ACC112 (cell line): Measurements from ENCODE around the gene ARPC2.

Experiments used
- H2AFZ ChIP-seq: fragments of 200-600 bp; sonication (generic); one replicate; pipeline ENCODE4 v1.6.0; 2017; ENCODE audit warnings: antibody characterized with exemption, low read length; ENCODE audit not compliant: unreplicated experiment
- H3K27ac ChIP-seq: fragments of 200-600 bp; sonication (generic); 2 replicates; pipeline ENCODE4 v1.5.1; 2014; ENCODE audit warnings: low read depth, mild to moderate bottlenecking, antibody characterized with exemption, low read length, moderate library complexity
- H3K27me3 ChIP-seq: fragments of 200-600 bp; sonication (generic); 2 replicates; pipeline ENCODE4 v1.6.1; 2014; ENCODE audit warnings: mild to moderate bottlenecking, antibody characterized with exemption, low read length, moderate library complexity, mixed read lengths; ENCODE audit not compliant: insufficient read depth
- H3K36me3 ChIP-seq: fragments of 200-600 bp; sonication (generic); 2 replicates; pipeline ENCODE4 v1.6.1; 2016; ENCODE audit warnings: mild to moderate bottlenecking, antibody characterized with exemption, low read length, moderate library complexity, mixed read lengths; ENCODE audit not compliant: insufficient read depth
- H3K4me1 ChIP-seq: fragments of 200-600 bp; sonication (generic); one replicate; pipeline ENCODE4 v1.6.1; 2016; ENCODE audit warnings: low read length, mixed read lengths; ENCODE audit not compliant: insufficient read depth, unreplicated experiment, control insufficient read depth
- H3K4me3 ChIP-seq: fragments of 200-600 bp; sonication (generic); 2 replicates; pipeline ENCODE4 v1.5.1; 2014; ENCODE audit warnings: mild to moderate bottlenecking, low read depth, low read length
- H3K79me2 ChIP-seq: fragments of 200-600 bp; sonication (generic); one replicate; pipeline ENCODE4 v1.6.0; 2016; ENCODE audit warnings: low read length; ENCODE audit not compliant: control insufficient read depth, unreplicated experiment, insufficient read depth

The ARPC2 gene

DNA sequence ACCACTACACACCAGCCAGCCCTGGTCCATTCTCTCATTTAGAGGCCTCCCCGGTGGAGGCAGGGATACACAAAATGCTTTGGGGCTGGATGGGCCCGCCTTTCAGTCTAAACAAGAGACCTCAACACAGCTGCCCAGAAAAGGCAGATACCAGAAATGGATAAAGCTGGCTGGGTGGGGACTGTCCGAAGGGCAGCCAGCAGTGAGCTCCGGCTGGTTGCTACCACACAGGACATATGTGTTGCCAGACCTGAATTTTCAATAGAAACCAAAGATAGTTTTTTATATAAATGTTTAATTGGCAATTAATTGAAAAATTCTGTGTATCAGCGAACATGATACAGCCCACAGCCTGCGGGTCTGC is 45.2 kb downstream of the ARPC2 start:
- Histone ChIP-seq H3K4me3 (no peak overlapping the region), H3K4me1 (peaks cover 19% of the 10 kb centered on the region), H3K36me3 (no peaks in the 10 kb centered on the region; the same call in 1 of the 2 replicates), H3K79me2 (no peaks in the 10 kb centered on the region), H3K27me3 (no peaks in the 10 kb centered on the region), H3K27ac (no peak overlapping the region), H2AFZ (no peak overlapping the region)

DNA sequence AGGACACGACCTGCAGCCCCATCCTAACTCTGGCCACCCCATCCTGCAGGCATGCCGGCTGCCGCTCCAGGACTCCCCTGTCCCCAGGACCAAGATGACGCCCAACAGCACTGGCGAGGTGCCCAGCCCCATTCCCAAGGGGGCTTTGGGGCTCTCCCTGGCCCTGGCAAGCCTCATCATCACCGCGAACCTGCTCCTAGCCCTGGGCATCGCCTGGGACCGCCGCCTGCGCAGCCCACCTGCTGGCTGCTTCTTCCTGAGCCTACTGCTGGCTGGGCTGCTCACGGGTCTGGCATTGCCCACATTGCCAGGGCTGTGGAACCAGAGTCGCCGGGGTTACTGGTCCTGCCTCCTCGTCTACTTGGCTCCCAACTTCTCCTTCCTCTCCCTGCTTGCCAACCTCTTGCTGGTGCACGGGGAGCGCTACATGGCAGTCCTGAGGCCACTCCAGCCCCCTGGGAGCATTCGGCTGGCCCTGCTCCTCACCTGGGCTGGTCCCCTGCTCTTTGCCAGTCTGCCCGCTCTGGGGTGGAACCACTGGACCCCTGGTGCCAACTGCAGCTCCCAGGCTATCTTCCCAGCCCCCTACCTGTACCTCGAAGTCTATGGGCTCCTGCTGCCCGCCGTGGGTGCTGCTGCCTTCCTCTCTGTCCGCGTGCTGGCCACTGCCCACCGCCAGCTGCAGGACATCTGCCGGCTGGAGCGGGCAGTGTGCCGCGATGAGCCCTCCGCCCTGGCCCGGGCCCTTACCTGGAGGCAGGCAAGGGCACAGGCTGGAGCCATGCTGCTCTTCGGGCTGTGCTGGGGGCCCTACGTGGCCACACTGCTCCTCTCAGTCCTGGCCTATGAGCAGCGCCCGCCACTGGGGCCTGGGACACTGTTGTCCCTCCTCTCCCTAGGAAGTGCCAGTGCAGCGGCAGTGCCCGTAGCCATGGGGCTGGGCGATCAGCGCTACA is 45.9 kb downstream of the ARPC2 start:
- H3K4me3 ChIP-seq = no peak overlapping the region
- peaks cover 19% of the 10 kb centered on the region for H3K4me1 ChIP-seq
- H3K27ac ChIP-seq = no peak overlapping the region
- H3K36me3 ChIP-seq = no peaks in the 10 kb centered on the region; the same call in 1 of the 2 replicates
- no peaks in the 10 kb centered on the region for H3K27me3 ChIP-seq
- H2AFZ ChIP-seq = no peak overlapping the region
- no peaks in the 10 kb centered on the region for H3K79me2 ChIP-seq

DNA sequence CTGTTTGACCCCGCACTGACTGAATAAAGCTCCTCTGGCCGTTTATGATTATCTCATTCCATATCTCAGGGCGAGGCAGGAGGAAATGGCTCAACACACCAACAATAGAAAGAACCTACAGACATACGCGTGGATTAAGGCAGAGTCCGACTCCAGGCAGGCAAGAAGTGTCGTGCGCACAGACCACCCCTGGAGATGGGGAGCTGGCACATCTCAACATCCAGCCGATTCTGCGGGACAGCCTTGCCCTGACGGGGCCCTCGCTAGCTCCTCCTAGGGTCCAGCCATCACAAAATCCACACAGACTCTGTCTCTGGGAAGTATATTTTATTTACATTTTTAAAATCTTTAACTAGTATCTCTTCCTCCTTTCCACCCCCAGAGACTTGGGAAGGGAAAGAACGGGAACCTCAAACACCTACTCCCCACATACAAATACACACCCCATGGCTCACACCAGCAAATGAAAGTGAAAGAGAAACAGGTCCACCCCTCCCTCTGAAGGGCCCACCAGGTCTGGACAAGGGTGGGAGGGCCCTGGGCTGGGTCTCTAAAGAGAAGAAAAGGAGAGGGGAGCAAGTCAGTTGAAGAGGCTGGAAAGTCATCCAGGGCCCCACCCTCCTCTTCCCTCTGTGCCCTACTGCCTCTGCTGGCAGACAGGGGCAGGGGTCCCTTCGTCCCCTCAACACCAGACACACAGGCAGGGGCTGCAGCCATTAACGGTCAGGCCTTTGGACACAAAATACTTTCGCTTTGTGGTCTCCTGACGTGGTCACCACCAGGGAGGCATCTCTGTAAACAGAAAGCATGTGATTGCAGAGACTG is 47.0 kb downstream of the ARPC2 start:
- no peak overlapping the region for H2AFZ ChIP-seq
- no peaks in the 10 kb centered on the region for H3K27me3 ChIP-seq
- no peaks in the 10 kb centered on the region; the same call in 1 of the 2 replicates for H3K36me3 ChIP-seq
- H3K27ac ChIP-seq = no peak overlapping the region
- H3K4me1 ChIP-seq = peaks cover 13% of the 10 kb centered on the region
- H3K4me3 ChIP-seq = no peak overlapping the region
- peaks cover 2% of the 10 kb centered on the region for H3K79me2 ChIP-seq

DNA sequence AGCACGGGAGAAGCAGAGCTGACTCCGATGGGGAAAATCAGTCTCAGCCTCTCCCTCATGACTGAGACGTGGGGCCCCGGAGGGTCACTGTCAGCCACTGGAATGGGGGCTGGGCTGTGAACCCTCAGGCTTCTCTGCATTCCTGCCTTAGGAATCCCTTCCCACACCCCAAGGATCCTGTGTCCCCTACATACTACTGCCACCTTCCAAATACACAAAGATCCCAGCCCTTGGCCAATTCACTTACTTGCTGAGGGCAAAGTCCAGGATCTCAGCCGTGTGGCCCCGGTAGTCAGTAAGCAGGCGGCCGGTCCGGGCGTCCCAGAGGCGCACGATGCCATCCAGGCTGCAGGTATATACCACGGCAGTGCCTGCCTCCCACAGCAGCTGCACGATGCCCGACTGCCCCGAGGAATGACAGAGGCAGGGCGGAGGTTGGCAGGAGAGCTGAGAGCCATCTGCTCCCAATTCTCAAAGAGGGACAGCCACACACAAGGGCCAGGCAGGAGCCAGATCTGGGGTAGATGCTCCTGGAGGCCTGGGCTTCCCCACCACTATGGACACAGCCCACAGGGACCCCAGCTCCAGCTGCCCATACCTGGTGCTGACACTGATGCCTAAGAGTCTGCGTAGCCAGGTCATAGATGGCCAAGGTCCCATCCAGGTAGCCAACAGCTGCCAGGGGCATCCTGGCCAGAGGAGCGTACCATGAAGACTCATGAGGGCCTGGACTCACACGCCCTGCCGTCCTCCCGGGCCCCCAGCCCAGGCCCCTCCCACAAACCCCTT is 48.0 kb downstream of the ARPC2 start:
- Histone ChIP-seq H3K27ac (no peak overlapping the region), H3K4me1 (peaks cover 4% of the 10 kb centered on the region), H3K36me3 (no peaks in the 10 kb centered on the region; the same call in 1 of the 2 replicates), H3K27me3 (no peaks in the 10 kb centered on the region), H2AFZ (no peak overlapping the region), H3K4me3 (no peak overlapping the region), H3K79me2 (peaks cover 9% of the 10 kb centered on the region)

DNA sequence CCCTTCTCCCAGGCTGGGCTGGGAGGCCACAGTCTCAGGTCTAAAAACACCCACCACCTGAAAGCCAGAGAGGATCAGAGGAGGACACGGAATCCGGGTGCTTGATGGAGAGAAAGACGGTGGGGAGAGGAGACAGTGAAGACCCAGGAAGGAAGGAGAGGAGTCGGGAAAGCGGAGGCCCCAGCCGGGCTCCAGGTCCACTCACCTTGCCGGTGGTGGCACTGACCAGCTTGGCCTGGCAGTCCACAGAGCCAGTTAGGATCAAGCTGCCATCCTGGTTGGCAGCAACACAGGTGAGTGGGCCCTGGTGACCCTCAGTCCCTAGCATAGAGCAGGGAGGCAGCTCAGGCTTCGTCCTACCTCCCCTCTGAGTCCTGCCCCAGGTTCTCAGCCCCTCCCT is 48.6 kb downstream of the ARPC2 start:
- no peak overlapping the region for H3K4me3 ChIP-seq
- no peaks in the 10 kb centered on the region; the same call in 1 of the 2 replicates for H3K36me3 ChIP-seq
- H3K27ac ChIP-seq = no peak overlapping the region
- peaks cover 9% of the 10 kb centered on the region for H3K79me2 ChIP-seq
- H2AFZ ChIP-seq = no peak overlapping the region
- peaks cover 4% of the 10 kb centered on the region for H3K4me1 ChIP-seq
- H3K27me3 ChIP-seq = no peaks in the 10 kb centered on the region

DNA sequence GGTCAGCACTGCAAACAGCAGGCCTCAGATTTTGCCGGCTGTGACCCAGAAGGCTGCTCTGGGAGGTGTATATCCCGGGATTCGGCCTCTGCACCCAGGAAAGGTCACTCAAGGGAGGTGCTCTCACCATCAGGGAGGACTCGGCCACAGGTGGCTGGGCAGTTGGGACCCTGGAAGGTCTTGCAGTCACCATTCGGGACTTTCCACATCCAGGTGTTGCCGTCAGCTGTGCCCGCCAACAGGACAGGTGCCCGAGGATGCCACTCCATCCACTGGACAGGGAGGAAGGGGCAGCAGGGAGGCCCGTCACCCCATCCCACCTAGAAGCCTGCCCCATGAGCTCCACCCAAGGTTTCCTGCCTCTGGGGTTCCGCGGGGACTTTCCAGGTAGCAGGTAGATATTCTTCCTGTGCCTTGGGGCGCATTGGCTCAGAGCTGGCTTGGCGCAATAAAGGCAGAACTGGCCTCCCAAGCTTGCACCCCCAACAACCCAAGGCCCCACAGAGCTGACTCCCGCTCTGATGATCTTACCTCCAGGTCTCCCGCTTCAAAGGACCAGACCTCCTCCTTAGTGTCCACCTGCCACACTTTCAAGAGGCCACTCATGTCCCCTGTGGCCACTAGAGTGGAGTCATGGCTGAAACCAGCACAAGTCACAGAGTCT is 49.5 kb downstream of the ARPC2 start:
- Histone ChIP-seq H3K36me3 (no peaks in the 10 kb centered on the region; the same call in 1 of the 2 replicates), H3K27me3 (no peaks in the 10 kb centered on the region), H3K4me3 (no peak overlapping the region), H2AFZ (no peak overlapping the region), H3K79me2 (peaks cover 16% of the 10 kb centered on the region), H3K27ac (no peak overlapping the region), H3K4me1 (peaks cover 4% of the 10 kb centered on the region)

DNA sequence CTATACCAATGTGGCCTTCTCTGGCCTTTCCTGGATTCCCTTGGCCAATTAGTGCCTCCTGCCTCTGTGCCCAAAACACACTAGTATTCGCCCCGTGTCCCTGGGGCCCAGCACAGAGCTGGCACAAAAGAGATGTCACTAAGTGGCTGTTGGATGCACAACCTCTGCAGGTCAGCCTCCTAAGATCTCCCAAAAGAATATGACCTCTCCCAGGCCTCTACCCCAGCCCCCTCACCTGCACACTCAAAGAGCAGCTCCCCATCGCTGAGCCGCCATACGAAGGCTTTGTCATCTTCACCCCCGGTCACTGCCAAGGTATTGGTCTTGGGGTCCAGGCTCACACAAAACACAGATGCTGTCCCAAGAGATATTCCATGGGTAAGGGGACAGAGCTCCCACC is 50.3 kb downstream of the ARPC2 start:
- Histone ChIP-seq H3K4me3 (no peak overlapping the region), H3K4me1 (peaks cover 12% of the 10 kb centered on the region), H3K79me2 (peaks cover 22% of the 10 kb centered on the region), H3K27me3 (no peaks in the 10 kb centered on the region), H3K36me3 (no peaks in the 10 kb centered on the region; the same call in 1 of the 2 replicates), H3K27ac (no peak overlapping the region), H2AFZ (no peak overlapping the region)

DNA sequence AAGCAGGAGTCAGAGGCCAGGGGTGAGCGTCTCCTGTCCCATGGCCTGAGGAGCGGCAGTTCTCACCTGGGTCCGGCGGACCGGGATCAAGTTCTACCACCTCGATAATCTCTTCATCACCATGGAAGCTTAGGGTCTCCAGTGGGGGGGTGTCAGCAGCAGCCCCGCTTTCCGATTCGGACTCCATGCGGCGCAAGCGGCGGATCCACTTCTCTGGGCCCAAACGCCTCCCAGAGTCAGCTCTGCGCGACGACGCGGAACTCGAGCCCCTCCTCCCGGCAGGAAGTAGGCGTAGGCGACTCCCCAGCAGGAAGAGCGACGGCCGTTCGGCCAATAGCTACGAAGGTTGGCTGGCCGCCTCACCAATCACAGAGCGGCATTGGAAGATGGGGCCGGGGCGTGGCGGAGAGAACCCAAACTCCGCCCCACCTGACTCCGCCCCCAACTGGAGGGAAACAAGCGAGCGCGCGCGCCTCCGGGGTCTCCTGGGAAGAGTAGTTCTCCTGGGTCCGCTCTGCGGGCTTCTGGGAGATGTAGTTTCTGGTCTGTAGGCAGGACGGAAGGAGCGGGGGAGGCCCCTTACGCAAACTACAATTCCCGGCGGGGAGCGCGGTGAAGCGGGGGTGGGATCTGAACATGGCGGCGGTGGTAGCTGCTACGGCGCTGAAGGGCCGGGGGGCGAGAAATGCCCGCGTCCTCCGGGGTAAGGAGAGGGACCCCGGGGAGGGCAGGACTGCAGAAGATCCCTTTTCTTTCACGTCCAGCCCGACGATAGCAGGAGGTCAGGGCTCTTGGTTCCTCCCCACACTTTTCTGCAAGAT is 53.1 kb downstream of the ARPC2 start, which contains the start of the genes AAMP and PNKD:
AAMP (minus strand) TSS at position 238 of the 821 bp plus-strand sequence; CDS start at position 187, 51 bp downstream.
PNKD (plus strand) TSS at position 620 of the 821 bp plus-strand sequence; CDS start at position 637, 17 bp downstream.
- peaks cover 22% of the 10 kb centered on the region for H3K79me2 ChIP-seq
- H3K27me3 ChIP-seq = no peaks in the 10 kb centered on the region
- peak within 1 kb of the TSS; percentile 24; the same call in 1 of the 2 replicates for H3K27ac ChIP-seq
- peak within 1 kb of the TSS; percentile 90 for H3K4me3 ChIP-seq
- no peak within 1 kb of the TSS for H2AFZ ChIP-seq
- peaks cover 9% of the 10 kb centered on the region; the same call in 1 of the 2 replicates for H3K36me3 ChIP-seq
- peaks cover 16% of the 10 kb centered on the region for H3K4me1 ChIP-seq
